ENCODE data around the gene UQCC2.

The UQCC2 gene

DNA sequence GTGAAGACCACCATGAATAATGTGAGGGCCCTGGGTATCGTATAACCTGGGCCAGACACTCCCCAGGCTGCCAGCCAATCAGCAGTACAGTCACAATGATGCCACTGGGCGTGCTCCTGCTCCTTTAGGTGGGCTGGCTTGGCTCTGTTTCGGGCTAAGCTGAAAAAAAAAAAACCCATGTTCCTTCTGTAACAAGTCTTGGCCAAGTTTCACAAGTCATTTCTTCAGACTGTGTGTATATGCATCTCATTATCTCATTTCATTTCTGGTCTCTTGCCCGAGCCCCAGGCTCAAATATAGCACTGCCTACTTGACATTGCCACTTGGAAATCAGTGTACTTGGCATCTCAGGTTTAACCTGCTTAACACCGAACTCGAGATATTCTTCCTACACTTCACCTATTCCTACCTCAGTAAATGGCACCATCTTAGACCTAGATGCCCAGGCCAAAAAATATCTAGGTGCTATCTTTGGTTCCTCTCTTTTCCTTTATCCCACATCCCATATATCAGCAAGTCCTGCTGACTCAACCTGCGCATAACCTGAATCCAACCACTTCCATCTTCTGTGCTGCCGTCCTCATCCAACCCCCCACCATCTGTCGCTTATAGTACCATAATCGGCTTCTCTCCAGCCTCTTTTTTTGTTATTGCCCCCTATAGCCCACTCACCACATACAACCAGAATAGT is 1.8 kb downstream of the UQCC2 start:
- FAIRE-seq (no peak), DNase-seq (ENCODE audit: extremely low spot score, insufficient read length, low read depth) (no peak)

DNA sequence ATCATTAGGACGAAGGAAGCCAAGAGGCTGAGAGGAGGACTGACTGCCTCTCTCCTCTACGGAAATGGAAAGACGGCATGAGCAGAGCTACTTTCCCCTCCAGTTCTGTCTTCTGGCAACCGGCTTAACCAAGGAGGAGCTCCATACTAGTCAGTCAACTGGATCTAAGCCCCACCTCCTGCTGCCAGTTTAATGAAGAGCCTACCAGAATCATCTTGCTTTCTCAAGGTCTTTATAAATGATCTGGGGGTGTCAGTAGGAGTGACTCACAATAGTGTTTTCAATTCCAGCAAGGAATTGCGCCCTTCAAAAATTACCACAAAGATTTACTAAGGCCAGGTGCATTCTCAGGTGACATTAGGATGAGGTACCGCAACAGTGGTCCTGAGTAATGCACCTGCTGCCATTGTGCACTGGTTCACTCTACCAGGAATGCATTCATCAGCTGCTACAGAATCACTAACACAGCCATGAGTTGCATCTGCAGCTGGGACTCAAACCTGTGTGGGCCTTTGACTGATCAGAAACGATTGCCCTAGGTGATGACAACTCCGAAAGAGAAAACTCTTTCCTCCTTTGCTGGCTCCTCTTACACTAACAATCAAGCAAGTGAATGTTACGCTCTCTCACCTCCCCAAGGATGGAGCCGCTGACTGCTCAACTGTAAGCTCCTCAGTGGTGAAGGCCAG is 2.8 kb downstream of the UQCC2 start:
- DNase-seq (ENCODE audit: extremely low spot score, insufficient read length, low read depth): no peak
- no peak for FAIRE-seq

DNA sequence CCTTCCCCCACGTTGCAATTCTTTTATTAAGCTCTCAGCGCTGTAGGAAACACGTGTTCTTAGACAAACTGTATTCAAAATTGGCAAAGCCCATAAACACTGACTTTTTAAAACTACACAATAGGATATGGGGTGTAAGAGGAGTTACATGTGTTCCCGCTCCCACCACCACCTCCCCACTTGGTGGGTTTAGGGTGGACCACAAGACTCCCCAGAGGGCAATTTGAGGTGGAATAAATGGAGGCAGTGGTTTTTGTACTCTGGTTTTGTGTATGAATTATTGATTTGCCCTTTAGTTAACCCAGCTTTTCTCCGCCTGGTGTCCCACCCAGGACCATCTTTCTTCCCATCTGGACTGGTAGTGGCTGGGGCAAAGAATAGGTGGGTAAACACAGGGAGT is 3.7 kb downstream of the UQCC2 start:
- no peak for DNase-seq (ENCODE audit: extremely low spot score, insufficient read length, low read depth)
- FAIRE-seq: no peak

DNA sequence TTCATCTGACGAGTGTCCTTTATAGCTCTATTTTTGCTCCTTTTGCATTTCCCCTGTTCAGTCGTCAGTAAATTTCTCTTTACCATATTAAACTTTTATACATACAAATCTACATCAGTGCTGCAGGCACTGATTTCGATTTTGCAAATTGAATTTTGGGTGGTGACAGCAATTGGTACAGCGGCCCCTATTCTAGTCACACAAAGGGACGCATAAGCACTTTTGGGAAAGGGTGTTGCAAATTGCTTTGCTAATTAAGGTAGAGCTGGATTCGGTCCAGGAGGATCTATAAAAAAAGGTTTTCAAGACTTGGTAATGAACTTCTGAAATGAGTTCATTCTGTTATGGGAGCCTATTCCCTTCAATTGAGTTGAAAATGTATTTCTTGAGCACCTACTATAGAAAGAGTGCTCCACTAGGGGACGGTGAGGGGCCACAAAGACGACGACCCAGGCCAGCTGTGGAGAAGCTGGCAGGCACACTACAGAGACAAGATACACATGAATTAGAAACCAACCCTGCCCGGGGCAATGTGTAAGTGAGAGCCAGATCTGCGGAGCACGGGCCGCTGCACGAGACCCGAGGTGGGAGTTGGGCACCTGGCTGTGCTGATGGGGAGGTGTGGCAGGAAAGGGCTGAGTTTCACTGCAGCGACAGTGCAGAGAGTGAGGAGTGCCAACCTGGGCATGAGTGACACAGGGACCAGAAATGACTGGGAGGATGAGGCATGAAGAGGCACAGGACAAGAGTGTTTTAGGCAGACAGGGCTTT is 5.4 kb downstream of the UQCC2 start:
- no peak for FAIRE-seq
- no peak for DNase-seq (ENCODE audit: extremely low spot score, insufficient read length, low read depth)

DNA sequence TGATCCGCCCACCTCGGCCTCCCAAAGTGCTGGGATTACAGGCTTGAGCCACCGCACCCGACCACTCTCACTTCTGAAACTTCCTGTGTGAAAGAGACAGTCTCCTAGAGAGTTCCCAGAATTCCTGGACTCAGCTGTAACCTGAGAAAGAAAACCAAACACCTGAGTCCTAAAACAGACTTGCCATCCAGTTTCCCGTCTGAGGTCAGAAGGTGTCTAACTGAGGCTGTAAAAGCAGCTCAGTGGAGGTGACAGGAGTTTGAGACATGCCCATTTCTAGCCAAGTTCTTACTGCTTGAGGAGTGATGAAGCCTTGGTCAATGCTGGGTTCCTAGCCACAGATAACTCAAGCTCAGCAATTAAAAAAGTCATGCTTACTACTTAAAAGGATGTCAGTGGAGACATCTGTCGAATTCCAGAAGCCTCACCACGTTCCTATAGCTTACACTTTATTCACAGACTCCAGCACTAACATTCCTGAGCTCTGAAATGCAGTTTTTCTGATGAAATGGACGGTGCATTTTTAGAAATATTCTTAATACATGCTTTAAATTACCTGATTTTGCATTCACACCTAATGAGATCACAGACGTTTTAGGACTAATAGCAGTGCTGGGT is 6.1 kb downstream of the UQCC2 start:
- no peak for DNase-seq (ENCODE audit: extremely low spot score, insufficient read length, low read depth)
- FAIRE-seq: no peak

DNA sequence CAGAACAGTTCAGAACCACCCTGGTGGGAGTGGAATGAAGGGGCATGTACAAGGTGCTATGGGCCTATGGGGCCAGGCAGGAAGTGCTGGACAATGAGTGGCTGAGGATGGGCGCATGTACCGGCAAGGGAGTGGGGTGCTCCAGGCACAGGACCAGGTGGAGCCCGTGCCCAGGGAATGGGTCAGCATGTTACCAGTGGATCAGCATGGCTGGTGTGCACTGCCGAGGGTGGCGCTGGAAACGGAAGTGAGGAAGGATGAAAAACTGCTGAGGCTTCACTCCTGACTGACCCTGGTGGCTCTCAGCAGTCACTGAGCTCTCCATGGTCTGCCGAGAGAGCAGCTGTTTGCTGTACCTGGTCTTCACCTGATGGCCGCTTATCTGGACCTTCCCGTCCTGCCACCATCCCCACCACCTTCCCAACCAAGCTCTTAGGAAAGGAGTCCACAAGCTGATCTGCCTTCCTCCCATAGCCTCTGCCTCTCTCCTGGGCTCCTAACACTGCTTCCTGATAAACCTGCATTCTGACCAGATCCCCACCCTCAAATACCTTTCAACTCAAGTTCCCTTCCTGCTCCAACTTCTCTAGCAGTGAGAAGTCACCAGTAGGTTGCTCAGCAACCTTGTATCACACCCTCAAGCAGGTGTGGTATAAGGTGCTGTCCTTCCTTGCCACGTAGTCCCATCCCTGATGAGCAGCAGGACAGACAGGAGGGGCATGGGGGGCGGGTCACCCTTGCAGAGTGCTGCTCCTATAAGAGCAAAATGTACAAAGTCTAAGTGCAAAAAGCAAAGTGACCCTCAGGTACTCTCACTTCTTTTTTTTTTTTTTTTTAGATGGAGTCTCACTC is 7.1 kb downstream of the UQCC2 start:
- DNase-seq (ENCODE audit: extremely low spot score, insufficient read length, low read depth) (no peak), FAIRE-seq (no peak)

DNA sequence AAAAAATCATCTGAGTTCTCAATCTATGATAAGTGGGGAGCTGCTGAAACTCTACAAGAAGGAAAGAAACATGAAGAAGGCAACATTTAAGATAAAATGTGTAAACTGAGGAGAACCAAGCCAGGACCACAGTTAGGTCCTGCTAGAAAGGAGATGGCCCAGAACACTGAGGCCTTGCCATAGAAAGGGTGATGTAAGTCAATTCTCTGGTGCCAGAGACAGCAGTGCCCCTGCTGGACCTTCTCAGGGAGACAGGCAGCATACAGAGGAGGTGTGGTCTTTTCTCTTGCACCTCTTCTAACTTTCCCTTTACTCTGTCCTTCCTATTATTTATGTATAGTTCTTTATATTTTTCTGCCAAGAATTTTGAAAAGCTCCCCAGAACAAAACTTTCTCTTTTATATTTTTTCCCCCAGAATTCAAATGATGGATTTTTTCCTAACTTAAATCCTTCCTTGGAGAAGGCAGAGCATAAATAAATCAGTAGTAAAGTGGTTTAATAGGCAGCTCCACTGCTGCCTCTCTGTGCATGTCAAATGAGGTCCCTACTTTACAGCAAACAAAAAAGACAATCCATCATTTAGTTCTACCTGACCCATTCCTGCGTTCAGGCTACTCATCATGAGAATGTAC is 9.0 kb downstream of the UQCC2 start:
- DNase-seq (ENCODE audit: extremely low spot score, insufficient read length, low read depth) (no peak), FAIRE-seq (no peak)

DNA sequence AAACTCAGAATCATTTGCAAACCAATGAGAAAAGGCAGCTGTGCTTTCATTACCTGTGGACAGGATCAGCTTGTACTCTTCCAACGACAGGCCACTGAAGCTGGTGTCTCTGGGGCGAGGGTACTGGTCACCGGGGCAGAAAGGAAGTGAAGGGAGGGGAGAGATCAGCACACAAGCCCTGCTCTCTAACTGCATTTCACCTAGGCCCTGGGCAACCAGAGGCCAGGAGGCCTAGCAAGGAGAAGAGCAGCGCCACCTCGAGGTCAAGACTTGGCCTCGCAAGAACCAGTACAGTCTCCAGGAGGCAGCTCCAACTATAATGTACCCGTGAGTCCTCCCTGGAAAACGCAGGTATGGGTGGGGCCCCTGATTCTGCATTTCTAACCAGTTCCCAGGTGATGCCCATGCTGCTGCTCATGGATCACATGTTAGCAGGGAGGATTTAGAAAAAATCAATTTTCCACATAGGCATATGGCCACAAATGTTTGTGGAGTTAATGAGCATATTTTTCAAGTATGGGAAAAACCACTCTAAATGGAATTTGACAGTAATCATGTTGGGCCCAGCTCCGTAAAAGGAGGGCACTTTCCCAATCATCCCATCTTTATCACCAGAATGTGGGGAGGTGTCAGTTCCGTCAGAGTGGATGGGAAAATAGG is 11.0 kb downstream of the UQCC2 start:
- peak; percentile 77 for FAIRE-seq
- DNase-seq (ENCODE audit: extremely low spot score, insufficient read length, low read depth): peak; percentile 30

DNA sequence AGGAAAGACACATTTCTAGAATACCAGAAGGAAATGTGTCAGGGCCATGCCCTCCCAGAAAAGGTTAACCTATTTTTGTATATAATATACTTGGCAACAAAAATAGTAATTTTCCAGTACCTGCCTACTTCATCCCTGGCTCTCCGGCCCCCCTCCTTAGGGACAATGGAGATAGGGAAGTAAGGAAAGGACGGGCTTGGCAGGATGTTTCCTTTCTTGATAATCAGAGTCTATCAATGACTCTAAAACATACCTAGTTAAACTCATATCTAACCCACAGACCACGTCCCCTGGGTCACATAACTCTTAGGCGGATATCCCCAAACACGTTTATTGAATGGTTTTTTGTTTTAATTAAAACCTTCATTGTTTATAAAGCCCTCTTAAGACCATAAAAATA is 11.8 kb downstream of the UQCC2 start:
- FAIRE-seq (no peak), DNase-seq (ENCODE audit: extremely low spot score, insufficient read length, low read depth) (no peak)

DNA sequence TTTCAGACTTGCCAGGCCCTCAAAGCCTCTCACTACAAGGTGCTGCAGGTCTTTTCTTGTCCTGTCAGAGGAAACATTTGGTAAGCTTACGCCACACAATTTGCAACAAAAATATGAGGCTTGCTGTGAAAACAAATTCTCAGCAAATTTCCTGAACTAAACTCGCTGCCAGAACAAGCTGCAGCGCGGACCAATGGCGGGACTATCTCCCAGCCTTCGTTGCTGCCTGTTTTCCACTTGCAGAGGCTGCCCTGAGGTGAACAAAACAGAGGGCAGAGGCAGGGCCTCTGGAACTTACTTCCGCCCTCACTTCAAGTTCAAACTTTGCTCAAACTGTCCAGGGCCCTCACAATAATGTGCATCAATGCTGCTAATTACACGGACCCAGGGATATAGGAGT is 12.4 kb downstream of the UQCC2 start:
- DNase-seq (ENCODE audit: extremely low spot score, insufficient read length, low read depth): no peak
- no peak for FAIRE-seq

DNA sequence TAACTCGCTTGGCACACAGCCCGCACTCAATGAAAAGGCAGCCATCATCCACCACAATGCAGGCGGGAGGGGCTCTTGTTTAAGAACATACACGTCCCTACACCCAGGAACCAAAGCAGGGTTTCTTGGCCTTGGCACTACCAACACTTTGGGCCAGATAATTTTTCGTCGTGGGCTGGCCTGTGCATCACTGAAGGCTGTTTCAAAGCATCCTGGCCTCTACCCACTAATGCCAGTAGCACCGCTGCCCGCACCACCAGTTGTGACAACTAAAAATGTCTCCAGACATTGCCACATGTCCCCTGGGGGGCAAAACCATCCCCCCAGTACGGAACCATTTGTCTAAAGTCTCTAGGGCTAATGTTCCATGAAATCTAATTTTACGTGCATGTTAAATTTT is 13.0 kb downstream of the UQCC2 start:
- DNase-seq (ENCODE audit: extremely low spot score, insufficient read length, low read depth) (no peak), FAIRE-seq (no peak)

DNA sequence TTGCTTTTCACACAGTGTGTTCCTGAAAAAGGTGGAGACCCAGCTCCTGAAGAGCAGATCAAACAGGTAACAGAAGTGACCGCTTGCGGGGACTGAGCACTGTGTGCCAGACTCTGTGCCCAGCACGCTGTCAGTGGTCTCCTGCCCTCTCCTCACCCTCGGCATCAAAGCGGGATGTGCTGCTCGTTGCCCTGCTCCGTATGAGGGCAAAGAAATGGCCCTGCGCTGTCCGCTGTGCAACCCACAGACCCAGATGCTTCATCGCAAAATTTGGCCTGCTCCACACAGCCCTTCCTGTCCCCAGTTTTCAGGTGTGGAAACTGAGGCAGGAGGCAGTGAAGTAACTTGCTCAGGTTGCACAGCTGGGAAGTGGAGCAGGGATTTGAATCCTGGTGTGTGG is 13.7 kb downstream of the UQCC2 start:
- DNase-seq (ENCODE audit: extremely low spot score, insufficient read length, low read depth) (no peak), FAIRE-seq (no peak)

DNA sequence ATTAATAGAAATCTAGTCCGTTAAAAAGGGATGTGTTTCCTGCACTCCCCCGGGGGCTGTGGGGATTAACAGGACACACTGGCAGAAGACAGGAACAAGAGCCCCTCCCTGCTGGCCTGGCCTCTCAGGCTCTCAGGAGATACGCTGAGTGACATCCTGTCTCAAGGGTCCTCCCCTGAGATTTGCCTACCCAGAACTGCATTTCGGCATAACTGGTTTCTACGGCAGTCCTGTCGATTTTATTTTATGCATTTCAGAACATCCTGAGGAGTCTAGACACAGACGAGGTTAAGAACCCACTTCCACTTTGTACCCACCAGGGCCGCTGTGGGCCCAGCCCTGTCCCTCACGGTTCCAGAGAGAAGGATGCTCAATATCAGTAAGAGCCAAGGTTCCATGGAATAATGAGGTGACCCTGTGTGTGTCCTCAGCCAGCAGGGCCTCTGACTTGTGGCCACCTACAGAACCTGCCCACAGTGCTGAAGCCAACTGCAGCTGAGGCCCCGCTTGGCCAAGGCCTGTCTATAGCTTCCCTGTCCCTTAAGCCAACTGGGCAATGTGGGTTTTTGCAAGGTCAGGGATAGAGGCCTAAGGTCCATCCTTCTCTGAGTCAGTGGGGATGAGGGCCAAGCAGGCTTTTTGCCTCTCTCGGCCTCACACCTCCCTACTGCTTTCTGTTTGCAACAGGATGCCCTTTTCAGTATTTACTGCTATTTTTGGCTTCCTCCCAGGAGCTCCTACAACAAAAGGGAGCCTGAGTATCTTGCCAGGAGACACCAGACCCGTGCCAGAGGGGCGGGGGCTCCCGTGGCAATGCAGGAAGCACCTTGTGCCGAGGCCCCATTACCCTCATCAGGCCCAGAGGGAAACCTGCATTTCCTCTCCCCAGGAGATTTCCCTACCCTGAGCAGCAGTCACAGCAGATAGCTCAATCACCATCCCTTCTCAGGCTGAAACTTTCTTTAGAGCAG is 14.7 kb downstream of the UQCC2 start:
- DNase-seq (ENCODE audit: extremely low spot score, insufficient read length, low read depth): no peak
- peak; percentile 63 for FAIRE-seq

DNA sequence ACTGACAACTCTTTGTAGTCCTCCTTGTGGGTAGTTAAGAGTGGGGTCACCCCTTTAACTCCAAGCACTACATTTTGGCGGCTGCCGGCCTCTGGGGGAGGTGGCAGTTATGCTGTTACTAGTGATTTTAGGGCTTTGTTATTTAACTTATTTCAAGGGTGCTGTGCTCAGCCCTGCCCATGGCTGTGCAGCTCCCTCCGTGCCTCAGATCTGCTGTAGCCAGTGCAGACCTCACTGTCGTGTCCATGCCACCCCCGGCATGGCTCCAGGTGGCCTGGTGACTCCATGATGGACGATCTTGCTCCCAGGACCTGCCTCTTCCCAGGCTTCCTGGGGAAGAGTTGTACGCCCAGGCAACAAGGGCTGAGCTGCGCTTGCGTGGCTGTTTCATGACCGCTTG is 15.4 kb downstream of the UQCC2 start:
- DNase-seq (ENCODE audit: extremely low spot score, insufficient read length, low read depth) (no peak), FAIRE-seq (no peak)

DNA sequence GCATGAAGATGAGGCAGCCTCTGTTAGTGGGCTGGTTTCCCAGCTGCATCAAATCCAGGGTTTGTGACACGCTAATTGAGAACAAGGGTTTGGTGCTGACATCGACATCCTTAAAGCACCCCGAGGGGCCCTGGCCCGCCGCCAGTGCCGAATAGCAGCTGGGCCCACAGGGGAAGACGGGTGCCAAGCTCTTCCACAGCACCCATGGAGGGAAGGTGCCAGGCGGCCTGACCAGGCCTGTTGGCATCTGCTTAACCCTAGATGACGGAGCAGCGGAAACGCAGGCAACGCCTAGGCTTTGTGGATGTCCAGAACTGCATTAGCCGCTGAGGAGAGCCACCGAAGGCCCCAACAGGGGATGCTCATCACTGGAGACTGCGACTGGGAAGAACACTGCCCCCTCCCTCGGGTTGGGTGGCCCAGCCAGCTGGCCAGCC is 16.0 kb downstream of the UQCC2 start:
- no peak for DNase-seq (ENCODE audit: extremely low spot score, insufficient read length, low read depth)
- FAIRE-seq: no peak

DNA sequence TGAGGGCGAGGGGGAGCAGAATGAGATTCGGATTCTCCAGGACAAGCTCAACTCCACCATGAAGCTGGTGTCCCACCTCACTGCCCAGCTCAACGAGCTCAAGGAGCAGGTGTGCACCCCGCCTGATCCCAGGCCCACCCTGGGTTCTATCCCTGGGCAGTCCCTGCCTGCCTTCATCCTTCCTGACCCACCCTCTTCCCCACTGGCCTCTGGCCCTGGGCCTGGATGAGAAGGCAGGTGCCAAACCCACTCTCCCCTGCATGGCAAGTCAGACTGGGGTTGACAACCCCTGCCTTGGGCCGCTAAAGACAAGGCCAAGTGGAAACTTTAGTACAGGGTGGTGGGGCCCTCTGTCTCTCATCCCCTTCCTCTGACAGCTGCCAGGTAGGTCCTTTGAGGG is 16.5 kb downstream of the UQCC2 start:
- no peak for FAIRE-seq
- no peak for DNase-seq (ENCODE audit: extremely low spot score, insufficient read length, low read depth)

DNA sequence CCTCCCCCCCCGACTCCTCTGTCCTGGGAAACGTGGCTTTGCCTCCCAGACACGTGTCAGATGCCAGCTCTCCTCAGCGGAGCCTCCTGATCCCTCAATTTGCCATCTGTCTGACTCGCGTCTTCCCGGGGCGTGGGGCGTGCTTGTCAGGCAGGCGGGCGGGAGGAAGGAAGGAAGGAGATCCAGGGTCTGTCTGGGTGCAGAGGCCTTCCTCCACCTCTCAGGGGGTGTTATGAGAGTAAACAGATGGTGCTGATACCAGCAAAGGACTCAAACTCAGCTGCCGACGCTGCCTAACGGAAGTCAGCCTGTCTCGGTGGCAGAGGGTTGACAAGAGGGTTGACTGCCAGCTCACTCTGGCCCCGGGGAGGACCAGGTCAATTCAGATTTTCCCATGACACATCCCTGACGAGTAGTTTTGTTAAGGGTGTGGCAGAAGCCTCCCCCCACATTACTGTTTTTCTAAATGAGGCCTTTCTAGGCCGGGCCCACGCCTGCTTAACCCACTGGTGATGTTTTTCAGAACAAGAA is 17.0 kb downstream of the UQCC2 start:
- FAIRE-seq (no peak), DNase-seq (ENCODE audit: extremely low spot score, insufficient read length, low read depth) (no peak)

All from GM18507 (cell line).